K562 (cell line): ENCODE measurements around the gene FIS1. TPM values are rescaled to one million over a fixed set of nuclear protein-coding genes. Genes with fewer than 3 reads are reported as not detected.

ENCODE experiments used
- ATAC-seq: fragments of 200-7000 bp; cut with Tn5 transposase; 3 replicates; pipeline ENCODE4 v1.9.1; 2020; ENCODE audit warnings: moderate library complexity
- BruUV-seq: library from RNA; stranded (reverse); fragments of 400-500 nt; replicated peaks from 2 replicates; lab custom pipeline; 2021; lab: Mats Ljungman, UMichigan
- CTCF ChIA-PET: fragments of 300-600 bp; formaldehyde crosslinking; extraction: SDS; loops from one replicate; lab custom pipeline; 2021; ENCODE audit warnings: low intra/inter-chr PET ratio; lab: Yijun Ruan, JAX
- POLR2A ChIA-PET: fragments of 300-600, 350-650 bp; sonication (Branson Sonifier 250); formaldehyde crosslinking; extraction: SDS; loops from one replicate; lab custom pipeline; 2021; ENCODE audit warnings: antibody characterized with exemption, inconsistent platforms; lab: Yijun Ruan, JAX
- DNase-seq, 4 experiments: peaks; one replicate each; pipeline versions ENCODE4 v3.0.0 to v3.0.0-alpha.2; 2011 to 2018; ENCODE audit warnings: low spot score in 3 of 4, mixed read lengths in 3 of 4; ENCODE audit errors: extremely low read depth in 1 of 4
- FAIRE-seq: peaks from 2 replicates; lab custom pipeline; 2011; peaks lifted over from hg19 to GRCh38; lab: Jason Lieb, UNC
- H2AFZ ChIP-seq: 2 replicates; pipeline ENCODE4 v1.6.0; 2011; ENCODE audit warnings: low read depth, low read length, control low read depth, inconsistent platforms
- H3K27ac ChIP-seq: fragments of 200-600 bp; 3 replicates; pipeline ENCODE4 v1.8.0; 2011; ENCODE audit warnings: low read depth, mild to moderate bottlenecking, control low read depth, inconsistent platforms, low read length, moderate library complexity, mixed read lengths; ENCODE audit errors: extremely low read depth
- H3K27me3 ChIP-seq, 2 experiments: fragments of 300-600 bp in 1 of 2; 2 replicates in 1 of 2; 3 replicates in 1 of 2; pipeline versions ENCODE4 v1.6.0 to v1.8.0; 2011; ENCODE audit warnings: inconsistent platforms in 2 of 2, low read length in 2 of 2, mild to moderate bottlenecking in 1 of 2, mixed read lengths in 1 of 2, moderate library complexity in 1 of 2; ENCODE audit not compliant: control insufficient read depth in 2 of 2, insufficient read depth in 2 of 2
- H3K36me3 ChIP-seq: fragments of 300-600 bp; 3 replicates; pipeline ENCODE4 v1.8.0; 2011; ENCODE audit warnings: mild to moderate bottlenecking, low read length, inconsistent platforms; ENCODE audit not compliant: control insufficient read depth, insufficient read depth
- H3K4me1 ChIP-seq, 2 experiments: fragments of 200-600 bp in 1 of 2; replicated peaks in 1 of 2; 2 replicates in 1 of 2; 3 replicates in 1 of 2; pipeline versions ENCODE4 v1.5.1 to v1.8.0; 2011; ENCODE audit warnings: inconsistent platforms in 2 of 2, low read length in 2 of 2, mild to moderate bottlenecking in 1 of 2, mixed read lengths in 1 of 2, moderate library complexity in 1 of 2; ENCODE audit not compliant: control insufficient read depth in 2 of 2, insufficient read depth in 2 of 2
- H3K4me2 ChIP-seq: 2 replicates; pipeline ENCODE4 v1.6.1; 2011; ENCODE audit warnings: low read length, control low read depth, inconsistent platforms, mixed read lengths; ENCODE audit not compliant: insufficient read depth
- H3K4me3 ChIP-seq: fragments of 200-600 bp; sonication (generic), shearing (Covaris generic); 2 replicates; pipeline ENCODE4 v1.5.1; 2016; ENCODE audit warnings: control low read depth, inconsistent platforms
- H3K79me2 ChIP-seq: fragments of 200-600 bp; 3 replicates; pipeline ENCODE4 v1.8.0; 2011; ENCODE audit warnings: low read length, inconsistent platforms; ENCODE audit not compliant: control insufficient read depth, insufficient read depth
- H3K9ac ChIP-seq, 2 experiments: 2 replicates each; pipeline versions ENCODE4 v1.6.0 to v1.6.1; 2011; ENCODE audit warnings: low read depth in 2 of 2, low read length in 2 of 2, control low read depth in 1 of 2, inconsistent platforms in 1 of 2, mild to moderate bottlenecking in 1 of 2, mixed read lengths in 1 of 2; ENCODE audit not compliant: insufficient read depth in 1 of 2
- H3K9me1 ChIP-seq: one replicate; pipeline ENCODE4 v1.6.0; 2011; ENCODE audit warnings: inconsistent platforms, mild to moderate bottlenecking, low read length, moderate library complexity; ENCODE audit not compliant: control insufficient read depth, insufficient read depth
- H3K9me3 ChIP-seq: replicated peaks from 2 replicates; pipeline ENCODE4 v1.5.1; 2011; ENCODE audit warnings: low read depth, low read length, inconsistent platforms; ENCODE audit not compliant: control insufficient read depth, insufficient read depth
- H4K20me1 ChIP-seq: replicated peaks from 2 replicates; pipeline ENCODE4 v1.6.1; 2011; ENCODE audit warnings: low read length, inconsistent platforms, mixed read lengths; ENCODE audit not compliant: control insufficient read depth, insufficient read depth
- ATF7 ChIP-seq: fragments of 450-650 bp; IDR thresholded peaks from 2 replicates; pipeline ENCODE4 v1.7.1; 2014; ENCODE audit warnings: mild to moderate bottlenecking, moderate library complexity
- DACH1 ChIP-seq: fragments of 450-650 bp; IDR thresholded peaks from 2 replicates; pipeline ENCODE4 v1.6.1; 2018; ENCODE audit not compliant: partially characterized antibody
- DPF2 ChIP-seq: fragments of 450-650 bp; IDR thresholded peaks from 2 replicates; pipeline ENCODE4 v1.6.1; 2016
- HEY1 ChIP-seq: fragments of 250-450 bp; sonication (Bioruptor Pico); IDR thresholded peaks from 2 replicates; pipeline ENCODE4 v1.5.0; 2020; ENCODE audit warnings: mild to moderate bottlenecking, moderate library complexity, borderline replicate concordance
- MNT ChIP-seq, 2 experiments: fragments of 450-650 bp; conservative IDR thresholded peaks; 2 replicates each; pipeline ENCODE4 v1.6.1; 2017; ENCODE audit warnings: mild to moderate bottlenecking in 2 of 2, moderate library complexity in 2 of 2
- NR2F6 ChIP-seq: fragments of 450-650 bp; formaldehyde crosslinking; IDR thresholded peaks from 2 replicates; pipeline ENCODE4 v1.4.0; 2020; ENCODE audit warnings: mild to moderate bottlenecking
- SMARCE1 ChIP-seq: fragments of 450-650 bp; IDR thresholded peaks from 2 replicates; pipeline ENCODE4 v1.7.1; 2016; ENCODE audit warnings: mild to moderate bottlenecking
- XRCC5 ChIP-seq: fragments of 200-400 bp; formaldehyde crosslinking; IDR thresholded peaks from 2 replicates; pipeline ENCODE4 v1.6.1; 2017; ENCODE audit warnings: low read depth, mild to moderate bottlenecking, low read length
- WGBS: fragments of 100-300 bp; shearing (Covaris generic); methylation state at CpG from one replicate; pipeline ENCODE4 v1.1.6; 2016; ENCODE audit warnings: low coverage, mixed read lengths; ENCODE audit not compliant: insufficient coverage; ENCODE audit errors: missing lambda C conversion rate; 5-methylcytosine and 5-hydroxymethylcytosine counted together
- in situ Hi-C: fragments of 300-500 bp; cut with MboI; formaldehyde crosslinking; loops from 4 replicates; pipeline ENCODE4 v1.15.0; 2018; ENCODE audit warnings: inconsistent platforms, mixed read lengths
- intact Hi-C: fragments of 100-400 bp; cut with micrococcal nuclease; formaldehyde crosslinking; loops from 2 replicates; pipeline ENCODE4 v1.14.2; 2022
- polyA plus RNA-seq, 8 experiments: library from polyadenylated mRNA; depleted of rRNA in 4 of 8; stranded (reverse) in 5 of 8; unstranded in 3 of 8; fragments of >200 nt; fragmentation: Nextera tagmentation in 2 of 8; fragmentation: Illumina TruSeq in 1 of 8; extraction: Ambion mirVana in 2 of 8; extraction: Trizol in 1 of 8; gene quantifications; 2 replicates each; pipeline versions ENCODE4 v1.2.1 to v1.2.3, GENCODE V29; 2011 to 2014; ENCODE audit warnings: inconsistent platforms in 1 of 8, missing spikeins in 1 of 8
- total RNA-seq, 7 experiments: library from RNA; depleted of rRNA in 6 of 7; stranded (reverse); fragments of >200 nt in 6 of 7; fragmentation: Illumina TruSeq in 2 of 7; extraction: Trizol in 2 of 7; gene quantifications; 2 replicates each; pipeline versions ENCODE4 v1.2.1 to v1.2.3, GENCODE V29; 2011 to 2021; ENCODE audit warnings: low replicate concordance in 1 of 7
- TF ChIP-seq, protein P1 (sequence below): sonication (generic); formaldehyde crosslinking; IDR thresholded peaks from 2 replicates; pipeline ENCODE4 v1.8.1; 2023; ENCODE audit warnings: mild to moderate bottlenecking, missing genetic modification reagents

Gene FIS1
- total and polyA plus RNA-seq, 9 of the 15 experiments (the other 6 are each of a cell fraction or from before 2014, with no cell fraction given), result 86.0 to 257 (median 144) TPM

DNA sequence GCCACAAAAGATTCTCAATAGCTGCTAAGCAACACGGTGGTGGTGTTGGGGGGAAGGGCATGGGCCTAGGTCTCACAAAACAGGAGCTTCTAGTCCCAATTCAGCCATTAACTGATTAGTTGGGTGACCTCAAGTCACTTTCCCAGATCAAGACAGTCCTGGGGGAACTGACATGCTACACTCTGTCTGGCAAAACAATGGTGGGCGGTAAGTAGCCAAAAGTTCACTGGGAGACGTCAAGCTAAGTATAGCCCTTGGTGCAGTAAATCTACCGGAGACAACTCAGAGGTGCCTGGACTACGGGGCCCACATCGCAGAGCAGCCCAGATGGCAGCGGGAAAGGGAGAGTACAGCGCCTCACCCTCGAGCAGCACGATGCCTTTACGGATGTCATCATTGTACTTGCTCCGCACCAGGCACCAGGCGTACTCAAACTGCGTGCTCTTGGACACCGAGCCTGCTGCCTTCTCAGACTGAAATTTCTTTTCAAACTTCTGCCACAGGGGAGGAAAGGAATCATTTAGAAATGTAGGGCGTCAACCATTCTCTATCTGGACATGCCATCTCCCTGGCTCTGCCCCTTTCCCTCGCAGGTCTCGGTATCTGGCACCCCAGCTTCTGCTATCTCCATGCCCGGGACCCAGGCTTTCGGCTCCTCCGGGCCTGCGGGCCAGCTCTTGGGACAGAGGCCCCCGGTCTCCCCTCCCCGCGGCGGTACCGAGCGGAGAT is 1.1 kb downstream of the FIS1 start (continued):
- TF ChIP-seq, protein P1, sequence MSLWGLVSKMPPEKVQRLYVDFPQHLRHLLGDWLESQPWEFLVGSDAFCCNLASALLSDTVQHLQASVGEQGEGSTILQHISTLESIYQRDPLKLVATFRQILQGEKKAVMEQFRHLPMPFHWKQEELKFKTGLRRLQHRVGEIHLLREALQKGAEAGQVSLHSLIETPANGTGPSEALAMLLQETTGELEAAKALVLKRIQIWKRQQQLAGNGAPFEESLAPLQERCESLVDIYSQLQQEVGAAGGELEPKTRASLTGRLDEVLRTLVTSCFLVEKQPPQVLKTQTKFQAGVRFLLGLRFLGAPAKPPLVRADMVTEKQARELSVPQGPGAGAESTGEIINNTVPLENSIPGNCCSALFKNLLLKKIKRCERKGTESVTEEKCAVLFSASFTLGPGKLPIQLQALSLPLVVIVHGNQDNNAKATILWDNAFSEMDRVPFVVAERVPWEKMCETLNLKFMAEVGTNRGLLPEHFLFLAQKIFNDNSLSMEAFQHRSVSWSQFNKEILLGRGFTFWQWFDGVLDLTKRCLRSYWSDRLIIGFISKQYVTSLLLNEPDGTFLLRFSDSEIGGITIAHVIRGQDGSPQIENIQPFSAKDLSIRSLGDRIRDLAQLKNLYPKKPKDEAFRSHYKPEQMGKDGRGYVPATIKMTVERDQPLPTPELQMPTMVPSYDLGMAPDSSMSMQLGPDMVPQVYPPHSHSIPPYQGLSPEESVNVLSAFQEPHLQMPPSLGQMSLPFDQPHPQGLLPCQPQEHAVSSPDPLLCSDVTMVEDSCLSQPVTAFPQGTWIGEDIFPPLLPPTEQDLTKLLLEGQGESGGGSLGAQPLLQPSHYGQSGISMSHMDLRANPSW (CRISPR knock-in tag), result no peak; the same call in 1 of the 2 replicates
- TF ChIP-seq SMARCE1 (no peak), DPF2 (peak; percentile 39; the same call in 1 of the 2 replicates), HEY1 (CRISPR knock-in tag) (no peak), ATF7 (no peak)
- TF ChIP-seq, all 486 proteins: peak for 46

GRCh38 chr7:101241443-101242349 is 3.2 kb downstream of the FIS1 start:
- CTCF ChIA-PET, result no interaction called here
- Histone ChIP-seq H3K79me2 (peaks cover 44% of the 10 kb centered on the region), H3K9ac (0 out of 4 replicates have a peak overlapping the region, but pooled peaks of 1 of the 2 experiments have one; percentile 50), H2AFZ (no peak overlapping the region), H3K27me3 (no peaks in the 10 kb centered on the region), H3K27ac (no peak overlapping the region), H3K4me3 (no peak overlapping the region), H4K20me1 (peaks cover 7% of the 10 kb centered on the region; the same call in 1 of the 2 replicates), H3K4me2 (no peak overlapping the region), H3K36me3 (peaks cover 63% of the 10 kb centered on the region), H3K9me1 (no peaks in the 10 kb centered on the region), H3K9me3 (peaks cover 8% of the 10 kb centered on the region), H3K4me1 (peaks cover 19 to 80% of the 10 kb centered on the region in 2 experiments; a peak in 4 of 5 replicates)
- DNase-seq (no peak), ATAC-seq (no peak), FAIRE-seq (no peak)
- in situ Hi-C loops, result no loop called here
- TF ChIP-seq NR2F6 (CRISPR knock-in tag) (no peak), MNT (conservative IDR thresholded peaks at IDR 0.05) (no peak), XRCC5 (no peak), DACH1 (no peak)
- POLR2A ChIA-PET, result interaction anchor here (0.7 kb wide), 1 partner anchor 23 kb away, joined by 4 read pairs; the partner anchor contains the start of gene ZNHIT1
- BruUV-seq, result no TSS peak
- 91% methylated on average over 9 of the region's 16 CpGs for WGBS
- intact Hi-C loops, result no loop called here
